ENCODE results near the gene YPEL5.

Gene YPEL5

DNA sequence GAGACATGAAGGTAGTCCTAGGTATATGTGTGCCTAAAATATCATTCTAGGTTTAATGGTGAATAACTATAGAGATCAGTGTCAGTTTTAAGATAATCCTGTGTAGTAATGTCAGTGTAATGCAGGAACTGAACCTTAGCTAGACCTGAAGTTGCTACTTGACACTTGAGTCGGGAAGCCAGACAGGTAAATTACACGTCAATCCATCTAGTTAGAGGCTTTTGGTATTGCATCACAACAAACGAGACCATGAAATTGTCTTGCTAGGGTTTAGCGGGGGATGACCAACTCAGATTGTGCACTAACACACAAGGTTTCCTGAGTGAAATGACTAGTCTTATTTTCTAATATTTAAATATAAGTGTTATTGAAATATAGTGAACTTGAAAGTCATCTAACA, 2.0 kb downstream of the YPEL5 start:
- no peak overlapping the region for H3K4me3 ChIP-seq (ENCODE audit: low read depth, low read length)
- TF ChIP-seq, protein P1, sequence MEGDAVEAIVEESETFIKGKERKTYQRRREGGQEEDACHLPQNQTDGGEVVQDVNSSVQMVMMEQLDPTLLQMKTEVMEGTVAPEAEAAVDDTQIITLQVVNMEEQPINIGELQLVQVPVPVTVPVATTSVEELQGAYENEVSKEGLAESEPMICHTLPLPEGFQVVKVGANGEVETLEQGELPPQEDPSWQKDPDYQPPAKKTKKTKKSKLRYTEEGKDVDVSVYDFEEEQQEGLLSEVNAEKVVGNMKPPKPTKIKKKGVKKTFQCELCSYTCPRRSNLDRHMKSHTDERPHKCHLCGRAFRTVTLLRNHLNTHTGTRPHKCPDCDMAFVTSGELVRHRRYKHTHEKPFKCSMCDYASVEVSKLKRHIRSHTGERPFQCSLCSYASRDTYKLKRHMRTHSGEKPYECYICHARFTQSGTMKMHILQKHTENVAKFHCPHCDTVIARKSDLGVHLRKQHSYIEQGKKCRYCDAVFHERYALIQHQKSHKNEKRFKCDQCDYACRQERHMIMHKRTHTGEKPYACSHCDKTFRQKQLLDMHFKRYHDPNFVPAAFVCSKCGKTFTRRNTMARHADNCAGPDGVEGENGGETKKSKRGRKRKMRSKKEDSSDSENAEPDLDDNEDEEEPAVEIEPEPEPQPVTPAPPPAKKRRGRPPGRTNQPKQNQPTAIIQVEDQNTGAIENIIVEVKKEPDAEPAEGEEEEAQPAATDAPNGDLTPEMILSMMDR (IDR thresholded peaks at IDR 0.05; ENCODE audit: borderline replicate concordance, insufficient read depth, low read depth, low read length), result no peak

DNA sequence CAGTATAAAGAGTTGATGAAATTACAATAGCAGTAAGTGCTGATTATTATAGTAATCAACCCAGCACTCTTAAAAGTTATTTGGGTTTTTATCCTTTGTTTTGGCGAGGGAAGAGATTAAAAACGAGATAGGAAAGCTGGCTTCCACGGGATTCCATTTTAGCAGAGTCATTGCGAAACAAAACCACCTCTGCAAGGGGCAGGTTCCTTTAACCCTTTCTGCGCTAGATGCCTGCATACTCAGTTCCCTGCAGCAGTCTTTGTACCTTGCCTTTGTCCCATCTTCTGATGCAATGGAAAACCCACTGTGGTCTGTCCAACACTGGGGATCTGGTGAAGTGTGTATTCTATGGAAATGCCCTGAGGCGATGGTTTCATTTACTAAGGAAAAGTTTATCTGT, 2.7 kb downstream of the YPEL5 start:
- no peak overlapping the region for H3K4me3 ChIP-seq (ENCODE audit: low read depth, low read length)

DNA sequence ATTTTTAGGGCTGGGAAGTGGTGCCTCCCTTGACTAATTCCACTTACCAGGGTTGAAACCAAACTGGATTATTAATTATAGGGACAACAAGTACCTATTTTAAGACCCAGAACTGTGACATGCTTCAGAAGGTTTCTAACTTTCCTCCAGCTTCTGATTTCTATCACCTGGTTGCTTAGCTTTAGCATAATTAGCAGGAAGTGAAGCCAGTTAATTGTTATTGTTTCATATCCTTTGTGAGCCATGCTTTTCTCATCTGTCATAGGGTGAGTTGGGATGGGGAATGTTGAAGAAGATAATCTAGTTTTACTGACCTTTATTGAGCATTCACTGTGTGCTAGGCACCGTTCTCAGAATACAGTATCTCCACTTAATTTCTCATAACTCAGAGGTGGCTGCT, 3.2 kb downstream of the YPEL5 start:
- TF ChIP-seq, protein P1 (IDR thresholded peaks at IDR 0.05; ENCODE audit: borderline replicate concordance, insufficient read depth, low read depth, low read length), result no peak
- no peak overlapping the region for H3K4me3 ChIP-seq (ENCODE audit: low read depth, low read length)

More for the DNA sequence above, 2.7 kb downstream of the YPEL5 start:
- TF ChIP-seq, protein P1 (IDR thresholded peaks at IDR 0.05; ENCODE audit: borderline replicate concordance, insufficient read depth, low read depth, low read length), result no peak

DNA sequence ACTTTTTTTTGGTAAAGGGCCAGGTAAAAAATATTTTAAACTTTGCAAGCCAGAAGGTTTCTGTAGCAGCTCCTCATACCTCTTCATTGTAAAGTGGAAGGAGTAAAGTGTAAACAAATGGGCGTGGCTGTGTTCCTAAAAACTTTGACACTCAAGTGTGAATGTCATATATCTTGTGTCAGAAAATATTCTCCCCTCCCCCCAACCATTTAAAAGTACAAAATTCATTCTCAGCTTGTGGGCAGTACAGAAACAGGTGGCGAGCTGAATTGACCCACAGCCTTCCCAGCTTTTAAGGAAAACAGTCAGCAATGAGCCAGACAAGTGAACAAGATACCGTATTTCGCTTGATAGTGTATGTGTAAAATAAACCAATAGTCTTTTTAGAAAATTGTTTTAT, 4.0 kb downstream of the YPEL5 start:
- no peak overlapping the region for H3K4me3 ChIP-seq (ENCODE audit: low read depth, low read length)
- TF ChIP-seq, protein P1 (IDR thresholded peaks at IDR 0.05; ENCODE audit: borderline replicate concordance, insufficient read depth, low read depth, low read length), result no peak

DNA sequence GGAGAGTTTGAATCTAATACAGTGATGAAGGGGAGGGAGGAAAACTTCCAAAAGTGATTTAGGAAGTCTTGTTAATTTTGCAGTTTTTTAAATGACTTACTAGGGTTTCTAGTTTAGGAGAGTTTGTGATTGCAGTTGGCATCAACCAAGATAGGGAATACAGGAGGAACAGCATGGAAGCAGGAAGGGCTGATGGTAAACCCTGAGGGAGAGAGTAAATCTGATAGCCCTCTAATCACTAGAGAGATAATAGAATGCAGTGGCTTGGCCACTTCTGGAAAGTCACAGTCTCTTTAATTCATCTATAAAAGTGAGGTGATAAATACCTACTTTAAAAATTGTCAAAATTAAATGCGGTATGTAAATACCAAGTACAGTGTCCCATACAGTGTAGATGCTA, 5.6 kb downstream of the YPEL5 start:
- TF ChIP-seq, protein P1 (IDR thresholded peaks at IDR 0.05; ENCODE audit: borderline replicate concordance, insufficient read depth, low read depth, low read length), result no peak
- H3K4me3 ChIP-seq (ENCODE audit: low read depth, low read length), result no peak overlapping the region

DNA sequence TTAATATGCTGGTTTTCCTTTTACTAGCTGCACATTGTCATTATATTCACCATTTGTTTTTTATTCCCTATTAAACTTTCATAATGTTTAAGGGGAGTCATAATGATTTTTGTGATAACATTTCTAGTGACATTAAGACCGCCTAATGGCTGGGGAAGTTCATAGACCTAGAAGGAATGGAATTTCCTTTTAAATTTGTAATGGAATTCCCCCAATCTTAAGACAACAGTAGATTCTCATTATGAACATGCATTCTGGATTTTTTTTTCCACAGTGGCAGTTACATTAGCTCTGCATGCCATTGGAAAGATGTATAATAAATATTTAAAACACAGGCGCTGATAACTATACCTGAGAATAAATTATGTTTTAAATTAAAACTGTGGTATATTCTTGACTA, 8.4 kb downstream of the YPEL5 start:
- TF ChIP-seq, protein P1 (IDR thresholded peaks at IDR 0.05; ENCODE audit: borderline replicate concordance, insufficient read depth, low read depth, low read length), result no peak
- no peak overlapping the region for H3K4me3 ChIP-seq (ENCODE audit: low read depth, low read length)

DNA sequence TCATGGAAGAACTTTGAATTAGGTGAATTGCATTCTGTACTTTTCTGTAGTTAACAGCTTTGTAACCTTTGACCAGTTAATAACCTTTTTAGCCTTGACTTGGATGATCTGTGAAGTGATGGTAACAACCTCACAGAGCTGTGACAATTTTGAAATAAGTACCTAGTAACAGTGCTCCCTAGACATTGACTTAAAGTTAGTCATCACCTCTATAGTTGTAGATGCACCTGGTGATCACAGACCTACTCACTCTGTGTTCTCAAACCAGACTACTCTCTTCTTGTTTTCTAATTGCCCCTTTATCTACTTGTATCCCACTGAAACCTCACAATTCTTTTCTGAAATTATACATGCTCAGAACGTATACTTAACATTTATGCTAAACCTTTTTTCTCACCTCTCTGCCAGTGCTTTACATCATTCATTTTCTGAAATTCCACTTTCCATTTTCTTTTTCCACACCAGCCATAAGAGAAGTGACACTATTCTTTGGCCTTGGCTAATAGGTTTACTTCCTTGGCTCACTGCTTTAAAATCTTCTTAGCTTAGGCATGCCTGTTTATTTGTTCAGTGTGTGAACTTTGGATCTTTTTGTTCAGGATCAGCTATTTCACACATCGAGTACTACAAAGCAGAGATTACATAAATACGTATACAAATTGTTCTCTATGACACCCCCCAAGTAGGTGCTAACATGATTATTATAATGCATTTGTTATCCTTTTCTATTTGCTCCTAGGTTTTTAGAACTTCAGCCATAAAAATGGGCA, 9.3 kb downstream of the YPEL5 start:
- TF ChIP-seq, protein P1 (IDR thresholded peaks at IDR 0.05; ENCODE audit: borderline replicate concordance, insufficient read depth, low read depth, low read length), result no peak
- no peak overlapping the region for H3K4me3 ChIP-seq (ENCODE audit: low read depth, low read length)
